ENCODE results near the gene USP22. TPM values are rescaled to one million over a fixed set of nuclear protein-coding genes. Genes with fewer than 3 reads are reported as not detected.

The USP22 gene
- total RNA-seq, 1 experiment from 2014 or later = 150 TPM

DNA sequence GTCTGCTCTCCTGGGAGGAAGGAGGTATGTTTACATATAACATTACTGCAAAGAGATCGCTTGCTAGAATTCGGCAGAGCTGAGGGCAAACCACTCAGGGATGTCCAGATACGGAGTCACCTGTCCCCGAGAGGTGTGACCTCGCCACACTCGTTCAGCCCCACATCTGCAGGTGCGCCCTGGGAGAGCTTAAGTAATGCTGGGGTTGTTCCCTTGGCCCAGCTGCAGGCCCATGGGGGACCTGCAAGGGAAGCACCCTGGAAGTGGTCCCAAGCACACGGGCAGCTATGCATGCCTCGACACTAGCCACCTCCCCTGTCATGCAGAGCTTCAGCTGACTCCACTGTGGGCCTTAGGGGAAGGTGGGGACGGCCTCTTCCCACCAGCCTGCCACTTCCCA lies 22.2 kb downstream of the USP22 start:
- CTCF ChIA-PET = interaction anchor here (0.7 kb wide), 1 partner anchor 16 kb away, joined by 3 read pairs; no protein-coding TSS in a partner anchor
- H3K27ac Mint-ChIP-seq (ENCODE audit: unreplicated experiment) = no peak overlapping the region
- no peaks in the 10 kb centered on the region for H3K9me3 Mint-ChIP-seq (ENCODE audit: low read depth, unreplicated experiment)
- intact Hi-C loops (cut with micrococcal nuclease; ENCODE audit: unreplicated experiment) = no loop called here
- H3K36me3 Mint-ChIP-seq (ENCODE audit: insufficient read depth, unreplicated experiment) = peaks cover 75% of the 10 kb centered on the region
- no peaks in the 10 kb centered on the region for H3K27me3 Mint-ChIP-seq (ENCODE audit: unreplicated experiment)
- no peak for DNase-seq
- TF ChIP-seq, protein P1, sequence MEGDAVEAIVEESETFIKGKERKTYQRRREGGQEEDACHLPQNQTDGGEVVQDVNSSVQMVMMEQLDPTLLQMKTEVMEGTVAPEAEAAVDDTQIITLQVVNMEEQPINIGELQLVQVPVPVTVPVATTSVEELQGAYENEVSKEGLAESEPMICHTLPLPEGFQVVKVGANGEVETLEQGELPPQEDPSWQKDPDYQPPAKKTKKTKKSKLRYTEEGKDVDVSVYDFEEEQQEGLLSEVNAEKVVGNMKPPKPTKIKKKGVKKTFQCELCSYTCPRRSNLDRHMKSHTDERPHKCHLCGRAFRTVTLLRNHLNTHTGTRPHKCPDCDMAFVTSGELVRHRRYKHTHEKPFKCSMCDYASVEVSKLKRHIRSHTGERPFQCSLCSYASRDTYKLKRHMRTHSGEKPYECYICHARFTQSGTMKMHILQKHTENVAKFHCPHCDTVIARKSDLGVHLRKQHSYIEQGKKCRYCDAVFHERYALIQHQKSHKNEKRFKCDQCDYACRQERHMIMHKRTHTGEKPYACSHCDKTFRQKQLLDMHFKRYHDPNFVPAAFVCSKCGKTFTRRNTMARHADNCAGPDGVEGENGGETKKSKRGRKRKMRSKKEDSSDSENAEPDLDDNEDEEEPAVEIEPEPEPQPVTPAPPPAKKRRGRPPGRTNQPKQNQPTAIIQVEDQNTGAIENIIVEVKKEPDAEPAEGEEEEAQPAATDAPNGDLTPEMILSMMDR (IDR thresholded peaks at IDR 0.05; ENCODE audit: unreplicated experiment) = no peak
- BruUV-seq (replicated peaks) = no TSS peak
- no peak overlapping the region for H3K4me3 Mint-ChIP-seq (ENCODE audit: low read depth, unreplicated experiment)
- peaks cover 5% of the 10 kb centered on the region for H3K4me1 Mint-ChIP-seq (ENCODE audit: low read depth, unreplicated experiment)

- no peak overlapping the region for H3K4me3 Mint-ChIP-seq (ENCODE audit: low read depth, unreplicated experiment)
- H3K4me1 Mint-ChIP-seq (ENCODE audit: low read depth, unreplicated experiment) = no peaks in the 10 kb centered on the region
- peaks cover 77% of the 10 kb centered on the region for H3K36me3 Mint-ChIP-seq (ENCODE audit: insufficient read depth, unreplicated experiment)
- DNase-seq = peak; percentile 13
- CTCF ChIA-PET = interaction anchor here (0.7 kb wide), 1 partner anchor 17 kb away, joined by 3 read pairs; no protein-coding TSS in a partner anchor
- no peaks in the 10 kb centered on the region for H3K27me3 Mint-ChIP-seq (ENCODE audit: unreplicated experiment)
- TF ChIP-seq, protein P1 (IDR thresholded peaks at IDR 0.05; ENCODE audit: unreplicated experiment) = no peak
- no peak overlapping the region for H3K27ac Mint-ChIP-seq (ENCODE audit: unreplicated experiment)
- H3K9me3 Mint-ChIP-seq (ENCODE audit: low read depth, unreplicated experiment) = no peaks in the 10 kb centered on the region
- intact Hi-C loops (cut with micrococcal nuclease; ENCODE audit: unreplicated experiment) = no loop called here
- no TSS peak for BruUV-seq (replicated peaks)
Measured at GRCh38 chr17:21019976-21020586, 22.7 kb downstream of the USP22 start.

GRCh38 chr17:21018894-21019293 lies 23.9 kb downstream of the USP22 start:
- Mint-ChIP-seq H3K27ac (ENCODE audit: unreplicated experiment) (no peak overlapping the region), H3K4me3 (ENCODE audit: low read depth, unreplicated experiment) (no peak overlapping the region), H3K4me1 (ENCODE audit: low read depth, unreplicated experiment) (no peaks in the 10 kb centered on the region), H3K36me3 (ENCODE audit: insufficient read depth, unreplicated experiment) (peaks cover 74% of the 10 kb centered on the region), H3K9me3 (ENCODE audit: low read depth, unreplicated experiment) (no peaks in the 10 kb centered on the region), H3K27me3 (ENCODE audit: unreplicated experiment) (no peaks in the 10 kb centered on the region)
- CTCF ChIA-PET = no interaction called here
- intact Hi-C loops (cut with micrococcal nuclease; ENCODE audit: unreplicated experiment) = no loop called here
- DNase-seq = no peak
- TF ChIP-seq, protein P1 (IDR thresholded peaks at IDR 0.05; ENCODE audit: unreplicated experiment) = no peak
- BruUV-seq (replicated peaks) = no TSS peak

GRCh38 chr17:21017861-21018260 lies 24.9 kb downstream of the USP22 start:
- intact Hi-C loops (cut with micrococcal nuclease; ENCODE audit: unreplicated experiment) = no loop called here
- no peak overlapping the region for H3K4me3 Mint-ChIP-seq (ENCODE audit: low read depth, unreplicated experiment)
- H3K9me3 Mint-ChIP-seq (ENCODE audit: low read depth, unreplicated experiment) = no peaks in the 10 kb centered on the region
- no peak for DNase-seq
- BruUV-seq (replicated peaks) = no TSS peak
- no peaks in the 10 kb centered on the region for H3K27me3 Mint-ChIP-seq (ENCODE audit: unreplicated experiment)
- TF ChIP-seq, protein P1 (IDR thresholded peaks at IDR 0.05; ENCODE audit: unreplicated experiment) = no peak
- CTCF ChIA-PET = no interaction called here
- no peaks in the 10 kb centered on the region for H3K4me1 Mint-ChIP-seq (ENCODE audit: low read depth, unreplicated experiment)
- H3K27ac Mint-ChIP-seq (ENCODE audit: unreplicated experiment) = no peak overlapping the region
- H3K36me3 Mint-ChIP-seq (ENCODE audit: insufficient read depth, unreplicated experiment) = peaks cover 77% of the 10 kb centered on the region

Data from Calu3 (cell line).